Measurements from ENCODE around the gene PCDHB4.
"Not testable (repeated sequence)": the region's sequence is repeated elsewhere in the genome, so short reads cannot be mapped to it uniquely, and the experiment has no call there.

Gene PCDHB4

GRCh38 chr5:141100243-141100805 is 21.3 kb upstream of the PCDHB4 start, which contains the start of gene PCDHB3:
PCDHB3 (plus strand) TSS chr5:141100473; CDS start chr5:141100650, 177 bp downstream.
- H3K9me2 ChIP-seq (replicated peaks; ENCODE audit: control insufficient read depth, low read length), result no peaks in the 10 kb centered on the region
- no peaks in the 10 kb centered on the region for H3K9me3 ChIP-seq (ENCODE audit: control insufficient read depth, insufficient read depth, low read length)
- H3K4me3 ChIP-seq (ENCODE audit: low read length), result no peak within 1 kb of the TSS
- H3K36me3 ChIP-seq (ENCODE audit: control insufficient read depth, low read length), result no peaks in the 10 kb centered on the region
- no peak within 1 kb of the TSS for H3K27ac ChIP-seq (ENCODE audit: low read depth, low read length)
- no peaks in the 10 kb centered on the region for H4K20me1 ChIP-seq (ENCODE audit: control insufficient read depth, insufficient read depth, low read depth, low read length)
- no peaks in the 10 kb centered on the region for H3K4me1 ChIP-seq (ENCODE audit: control insufficient read depth, low read length)
- H3K79me2 ChIP-seq (ENCODE audit: control insufficient read depth, low read length), result no peaks in the 10 kb centered on the region
- H3K4me2 ChIP-seq (ENCODE audit: low read length), result no peak within 1 kb of the TSS
- H3K27me3 ChIP-seq (ENCODE audit: control insufficient read depth, low read length), result no peaks in the 10 kb centered on the region
- no peaks in the 10 kb centered on the region for H3F3A ChIP-seq (ENCODE audit: control insufficient read depth, insufficient read depth)
- TF ChIP-seq EZH2phosphoT487 (IDR thresholded peaks at IDR 0.05; ENCODE audit: borderline replicate concordance, low read length) (no peak), CTCF (IDR thresholded peaks at IDR 0.05; ENCODE audit: low read depth, low read length, poor library complexity, severe bottlenecking) (peak; percentile 80)

GRCh38 chr5:141101059-141101458 is 20.6 kb upstream of the PCDHB4 start:
- Histone ChIP-seq H3K27ac (ENCODE audit: low read depth, low read length) (no peak overlapping the region), H4K20me1 (ENCODE audit: control insufficient read depth, insufficient read depth, low read depth, low read length) (no peaks in the 10 kb centered on the region), H3K4me2 (ENCODE audit: low read length) (no peak overlapping the region), H3K4me3 (ENCODE audit: low read length) (no peak overlapping the region), H3K9me3 (ENCODE audit: control insufficient read depth, insufficient read depth, low read length) (no peaks in the 10 kb centered on the region), H3K27me3 (ENCODE audit: control insufficient read depth, low read length) (no peaks in the 10 kb centered on the region), H3K36me3 (ENCODE audit: control insufficient read depth, low read length) (no peaks in the 10 kb centered on the region), H3K79me2 (ENCODE audit: control insufficient read depth, low read length) (no peaks in the 10 kb centered on the region), H3F3A (ENCODE audit: control insufficient read depth, insufficient read depth) (no peaks in the 10 kb centered on the region), H3K4me1 (ENCODE audit: control insufficient read depth, low read length) (no peaks in the 10 kb centered on the region), H3K9me2 (replicated peaks; ENCODE audit: control insufficient read depth, low read length) (no peaks in the 10 kb centered on the region)
- TF ChIP-seq CTCF (IDR thresholded peaks at IDR 0.05; ENCODE audit: low read depth, low read length, poor library complexity, severe bottlenecking), result no peak
- TF ChIP-seq EZH2phosphoT487 (IDR thresholded peaks at IDR 0.05; ENCODE audit: borderline replicate concordance, low read length), result no peak

GRCh38 chr5:141102070-141102469 is 19.5 kb upstream of the PCDHB4 start:
- not testable (repeated sequence) for H3K4me1 ChIP-seq (ENCODE audit: control insufficient read depth, low read length); H4K20me1 ChIP-seq (ENCODE audit: control insufficient read depth, insufficient read depth, low read depth, low read length); H3K36me3 ChIP-seq (ENCODE audit: control insufficient read depth, low read length); H3K4me3 ChIP-seq (ENCODE audit: low read length); H3K27ac ChIP-seq (ENCODE audit: low read depth, low read length); H3K4me2 ChIP-seq (ENCODE audit: low read length); H3K9me3 ChIP-seq (ENCODE audit: control insufficient read depth, insufficient read depth, low read length); H3K9me2 ChIP-seq (replicated peaks; ENCODE audit: control insufficient read depth, low read length); H3K79me2 ChIP-seq (ENCODE audit: control insufficient read depth, low read length); H3F3A ChIP-seq (ENCODE audit: control insufficient read depth, insufficient read depth); H3K27me3 ChIP-seq (ENCODE audit: control insufficient read depth, low read length)

- not testable (repeated sequence) for H3K9me3 ChIP-seq (ENCODE audit: control insufficient read depth, insufficient read depth, low read length); H3K4me3 ChIP-seq (ENCODE audit: low read length); H4K20me1 ChIP-seq (ENCODE audit: control insufficient read depth, insufficient read depth, low read depth, low read length); H3K79me2 ChIP-seq (ENCODE audit: control insufficient read depth, low read length); H3K4me2 ChIP-seq (ENCODE audit: low read length); H3F3A ChIP-seq (ENCODE audit: control insufficient read depth, insufficient read depth); H3K9me2 ChIP-seq (replicated peaks; ENCODE audit: control insufficient read depth, low read length); H3K4me1 ChIP-seq (ENCODE audit: control insufficient read depth, low read length); H3K36me3 ChIP-seq (ENCODE audit: control insufficient read depth, low read length); H3K27ac ChIP-seq (ENCODE audit: low read depth, low read length); H3K27me3 ChIP-seq (ENCODE audit: control insufficient read depth, low read length)
These were observed 19.1 kb upstream of the PCDHB4 start for GRCh38 chr5:141102471-141102870.

Data from DOHH2 (cell line).